ENCODE data around the gene HSD17B2. TPM values are rescaled to one million over a fixed set of nuclear protein-coding genes. Genes with fewer than 3 reads are reported as not detected.

Gene HSD17B2
- total and polyA plus RNA-seq, 5 donors from 2014 or later, result 0.06 TPM; not detected in 4

DNA sequence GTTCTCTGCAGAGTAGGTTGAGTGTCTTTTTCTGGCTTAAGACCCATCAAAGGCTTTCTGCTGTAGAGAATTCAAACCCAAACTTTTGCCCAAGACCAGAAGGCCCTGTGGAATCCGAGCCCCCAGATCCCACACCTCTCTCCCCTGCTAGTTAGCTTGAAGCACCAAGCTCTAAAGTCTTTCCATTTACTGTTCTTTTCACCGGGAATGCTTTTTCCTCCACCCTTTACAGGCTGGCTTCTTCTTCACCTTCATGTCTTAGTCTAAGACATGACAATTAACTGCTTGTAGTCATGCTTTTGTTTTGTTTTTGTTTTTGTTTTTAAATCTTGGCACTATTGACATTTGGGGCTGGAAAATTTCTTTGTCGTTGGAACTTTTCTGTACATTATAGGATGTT is 15.5 kb downstream of the HSD17B2 start:
- no peaks in the 10 kb centered on the region for H3K36me3 ChIP-seq (ENCODE audit: control insufficient read depth, insufficient read depth, low read length)
- no peak for DNase-seq
- ATAC-seq (ENCODE audit: low read depth in 2 of 2), result no peak
- H3K9me3 ChIP-seq (ENCODE audit: control insufficient read depth in 2 of 2, low read length in 2 of 2), result no peaks in the 10 kb centered on the region
- H3K4me1 ChIP-seq (ENCODE audit: control insufficient read depth, insufficient read depth, low read length, poor library complexity, severe bottlenecking), result no peaks in the 10 kb centered on the region
- H3K27me3 Mint-ChIP-seq, result peaks cover 5% of the 10 kb centered on the region
- H3K36me3 Mint-ChIP-seq, result no peaks in the 10 kb centered on the region
- H3K27me3 ChIP-seq (ENCODE audit: control insufficient read depth, insufficient read depth, low read length), result peaks cover 3% of the 10 kb centered on the region
- no peak overlapping the region for H3K4me3 ChIP-seq (ENCODE audit: low read depth, low read length)
- peaks cover 0 to 2% (median 0%) of the 10 kb centered on the region in 7 donors for H3K9me3 Mint-ChIP-seq
- no peak overlapping the region for H3K4me3 Mint-ChIP-seq
- H3K27ac ChIP-seq (ENCODE audit: insufficient read depth, low read length, poor library complexity, severe bottlenecking), result no peak overlapping the region
- H3K4me1 Mint-ChIP-seq, result no peaks in the 10 kb centered on the region
- peak overlapping the region in 1 of 3 donors; percentile 59 for H3K27ac Mint-ChIP-seq

DNA sequence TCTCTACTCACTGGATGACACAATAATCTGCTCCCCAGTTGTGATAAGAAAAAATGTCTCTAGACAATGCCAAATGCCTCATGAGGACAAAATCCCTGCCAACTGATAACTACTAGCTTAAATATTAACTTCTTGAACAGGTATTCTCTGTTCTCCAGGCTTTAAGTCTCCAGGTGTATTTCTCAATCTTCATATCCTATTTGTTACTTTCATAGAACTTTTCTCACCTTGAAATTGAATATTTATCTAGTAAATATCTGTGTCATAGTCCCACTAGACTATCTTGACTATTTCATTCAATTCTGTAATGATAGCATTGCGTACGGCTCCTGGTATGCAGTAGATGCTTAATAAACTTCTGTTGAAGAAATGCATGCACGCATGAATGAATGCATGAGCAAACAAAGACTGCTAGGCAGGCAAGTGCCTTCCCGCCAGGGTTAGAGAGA is 15.9 kb downstream of the HSD17B2 start:
- no peaks in the 10 kb centered on the region for H3K36me3 ChIP-seq (ENCODE audit: control insufficient read depth, insufficient read depth, low read length)
- Mint-ChIP-seq H3K27ac (no peak overlapping the region), H3K36me3 (no peaks in the 10 kb centered on the region), H3K4me1 (no peaks in the 10 kb centered on the region), H3K4me3 (no peak overlapping the region), H3K9me3 (peaks cover 0 to 2% (median 0%) of the 10 kb centered on the region in 7 donors), H3K27me3 (peaks cover 5% of the 10 kb centered on the region)
- no peak overlapping the region for H3K27ac ChIP-seq (ENCODE audit: insufficient read depth, low read length, poor library complexity, severe bottlenecking)
- no peaks in the 10 kb centered on the region for H3K9me3 ChIP-seq (ENCODE audit: control insufficient read depth in 2 of 2, low read length in 2 of 2)
- ATAC-seq (ENCODE audit: low read depth in 2 of 2), result no peak
- H3K27me3 ChIP-seq (ENCODE audit: control insufficient read depth, insufficient read depth, low read length), result peaks cover 3% of the 10 kb centered on the region
- no peak for DNase-seq
- H3K4me1 ChIP-seq (ENCODE audit: control insufficient read depth, insufficient read depth, low read length, poor library complexity, severe bottlenecking), result no peaks in the 10 kb centered on the region
- H3K4me3 ChIP-seq (ENCODE audit: low read depth, low read length), result no peak overlapping the region

DNA sequence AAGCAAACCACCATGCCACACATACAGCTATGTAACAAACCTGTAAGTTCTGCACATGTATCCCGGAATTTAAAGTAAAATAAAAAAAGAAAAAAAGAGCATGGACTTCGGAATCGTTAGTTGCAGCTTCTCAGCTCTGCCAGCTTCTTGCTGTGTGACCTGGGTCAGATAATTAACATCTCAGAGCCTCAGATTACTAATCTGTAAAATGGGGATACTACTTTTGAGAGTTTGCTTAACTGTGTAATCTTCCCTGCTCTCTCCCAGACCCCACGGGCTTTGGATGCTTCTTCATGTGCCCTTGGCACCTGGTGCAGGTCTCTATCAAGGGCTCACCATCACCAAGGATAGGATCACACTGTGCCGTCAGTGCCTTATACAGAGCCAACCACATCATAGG is 16.6 kb downstream of the HSD17B2 start:
- no peaks in the 10 kb centered on the region for H3K4me1 Mint-ChIP-seq
- H3K4me3 Mint-ChIP-seq, result no peak overlapping the region
- ATAC-seq (ENCODE audit: low read depth in 2 of 2) (no peak), DNase-seq (no peak)
- Histone ChIP-seq H3K9me3 (ENCODE audit: control insufficient read depth in 2 of 2, low read length in 2 of 2) (no peaks in the 10 kb centered on the region), H3K4me3 (ENCODE audit: low read depth, low read length) (no peak overlapping the region), H3K27ac (ENCODE audit: insufficient read depth, low read length, poor library complexity, severe bottlenecking) (no peak overlapping the region), H3K36me3 (ENCODE audit: control insufficient read depth, insufficient read depth, low read length) (no peaks in the 10 kb centered on the region), H3K27me3 (ENCODE audit: control insufficient read depth, insufficient read depth, low read length) (peaks cover 3% of the 10 kb centered on the region), H3K4me1 (ENCODE audit: control insufficient read depth, insufficient read depth, low read length, poor library complexity, severe bottlenecking) (no peaks in the 10 kb centered on the region)
- peaks cover 5% of the 10 kb centered on the region for H3K27me3 Mint-ChIP-seq
- H3K9me3 Mint-ChIP-seq, result peaks cover 0 to 2% (median 0%) of the 10 kb centered on the region in 7 donors
- no peak overlapping the region for H3K27ac Mint-ChIP-seq
- no peaks in the 10 kb centered on the region for H3K36me3 Mint-ChIP-seq

DNA sequence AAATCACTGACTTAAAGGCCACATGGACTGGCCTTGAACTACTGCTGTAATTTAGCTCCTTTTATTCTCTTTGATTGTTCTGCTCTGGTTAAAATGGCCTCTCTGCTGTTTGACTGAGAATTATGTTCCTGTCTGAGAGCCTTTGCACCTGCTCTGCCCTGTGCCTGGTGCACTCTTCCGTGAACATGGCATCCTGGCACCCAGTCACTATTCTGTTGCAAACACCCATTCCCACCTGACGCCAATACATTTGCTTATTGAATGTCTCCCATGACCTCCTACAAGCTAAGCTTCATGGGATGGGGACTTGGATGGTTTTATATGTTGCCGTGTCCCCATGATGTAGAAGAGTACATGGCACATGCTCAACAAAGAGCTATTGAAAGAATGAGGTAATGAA is 20.1 kb downstream of the HSD17B2 start:
- Mint-ChIP-seq H3K36me3 (no peaks in the 10 kb centered on the region), H3K27me3 (no peaks in the 10 kb centered on the region), H3K9me3 (peaks cover 0 to 2% (median 0%) of the 10 kb centered on the region in 7 donors), H3K4me3 (no peak overlapping the region), H3K27ac (no peak overlapping the region), H3K4me1 (no peaks in the 10 kb centered on the region)
- no peak overlapping the region for H3K27ac ChIP-seq (ENCODE audit: insufficient read depth, low read length, poor library complexity, severe bottlenecking)
- ATAC-seq (ENCODE audit: low read depth in 2 of 2) (no peak), DNase-seq (no peak)
- H3K4me1 ChIP-seq (ENCODE audit: control insufficient read depth, insufficient read depth, low read length, poor library complexity, severe bottlenecking), result no peaks in the 10 kb centered on the region
- no peaks in the 10 kb centered on the region for H3K36me3 ChIP-seq (ENCODE audit: control insufficient read depth, insufficient read depth, low read length)
- H3K9me3 ChIP-seq (ENCODE audit: control insufficient read depth in 2 of 2, low read length in 2 of 2), result no peaks in the 10 kb centered on the region
- H3K4me3 ChIP-seq (ENCODE audit: low read depth, low read length), result no peak overlapping the region
- no peaks in the 10 kb centered on the region for H3K27me3 ChIP-seq (ENCODE audit: control insufficient read depth, insufficient read depth, low read length)

DNA sequence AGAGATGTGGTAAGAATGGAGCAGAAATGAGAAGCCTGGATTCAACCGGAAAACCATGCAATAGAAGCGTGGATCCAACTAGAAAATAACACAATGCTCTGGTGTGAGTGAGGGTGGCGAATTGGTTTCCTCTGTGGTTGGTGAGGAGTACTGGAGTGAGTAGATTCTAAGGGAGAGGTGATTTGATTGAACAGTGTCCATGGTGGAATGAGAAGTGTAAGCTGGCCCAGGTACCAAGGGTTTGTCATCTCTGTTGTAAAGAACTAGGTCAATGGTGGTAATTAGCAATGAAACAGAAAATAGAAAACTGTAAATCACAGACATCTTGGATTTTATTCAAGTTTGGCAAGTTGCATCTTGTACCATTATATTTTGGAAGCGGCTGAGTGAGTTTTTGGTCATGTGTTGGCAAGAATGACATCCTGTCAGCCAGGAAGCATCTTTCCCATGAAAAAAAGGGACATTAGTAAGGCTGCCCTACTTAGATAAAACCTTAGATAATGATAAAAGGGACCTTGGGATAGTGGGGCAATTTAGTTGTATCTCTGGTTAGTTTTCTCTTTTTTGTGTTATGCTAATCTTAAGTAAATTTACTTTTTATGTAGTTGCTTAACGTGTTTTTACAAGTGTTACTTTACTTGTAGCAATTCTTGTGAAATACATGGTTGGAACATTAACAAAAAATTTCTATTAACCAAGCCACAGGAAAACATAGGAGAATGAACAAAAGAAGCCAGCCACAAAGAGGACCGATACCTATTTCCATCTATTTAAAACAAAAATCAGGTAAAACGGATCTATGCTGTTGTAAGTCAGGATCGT is 20.9 kb downstream of the HSD17B2 start:
- H3K4me3 ChIP-seq (ENCODE audit: low read depth, low read length), result no peak overlapping the region
- Mint-ChIP-seq H3K27ac (no peak overlapping the region), H3K4me3 (no peak overlapping the region), H3K27me3 (no peaks in the 10 kb centered on the region), H3K4me1 (no peaks in the 10 kb centered on the region), H3K9me3 (peaks cover 0 to 2% (median 0%) of the 10 kb centered on the region in 7 donors), H3K36me3 (no peaks in the 10 kb centered on the region)
- H3K36me3 ChIP-seq (ENCODE audit: control insufficient read depth, insufficient read depth, low read length), result no peaks in the 10 kb centered on the region
- no peak for DNase-seq
- H3K9me3 ChIP-seq (ENCODE audit: control insufficient read depth in 2 of 2, low read length in 2 of 2), result no peaks in the 10 kb centered on the region
- H3K27me3 ChIP-seq (ENCODE audit: control insufficient read depth, insufficient read depth, low read length), result no peaks in the 10 kb centered on the region
- ATAC-seq (ENCODE audit: low read depth in 2 of 2), result no peak
- no peak overlapping the region for H3K27ac ChIP-seq (ENCODE audit: insufficient read depth, low read length, poor library complexity, severe bottlenecking)
- no peaks in the 10 kb centered on the region for H3K4me1 ChIP-seq (ENCODE audit: control insufficient read depth, insufficient read depth, low read length, poor library complexity, severe bottlenecking)

DNA sequence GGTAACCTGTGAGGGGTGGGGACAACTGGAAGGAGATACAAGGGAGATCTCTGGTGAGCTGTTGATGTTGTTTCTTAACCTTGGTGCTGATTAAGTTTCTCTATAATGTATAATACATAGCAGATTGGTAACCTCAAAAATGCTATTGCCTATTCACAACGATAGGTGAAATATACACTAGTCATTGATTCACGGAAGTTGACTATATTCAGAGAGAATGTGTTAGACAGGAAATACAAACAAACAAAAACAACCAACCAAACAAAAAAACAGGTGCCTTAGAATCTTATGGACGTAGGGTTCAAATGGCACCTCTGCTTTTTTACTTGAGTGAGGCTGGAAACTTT is 21.5 kb downstream of the HSD17B2 start:
- peaks cover 0 to 2% (median 0%) of the 10 kb centered on the region in 7 donors for H3K9me3 Mint-ChIP-seq
- ATAC-seq (ENCODE audit: low read depth in 2 of 2), result no peak
- H3K36me3 ChIP-seq (ENCODE audit: control insufficient read depth, insufficient read depth, low read length), result no peaks in the 10 kb centered on the region
- no peaks in the 10 kb centered on the region for H3K9me3 ChIP-seq (ENCODE audit: control insufficient read depth in 2 of 2, low read length in 2 of 2)
- H3K4me1 ChIP-seq (ENCODE audit: control insufficient read depth, insufficient read depth, low read length, poor library complexity, severe bottlenecking), result no peaks in the 10 kb centered on the region
- H3K4me1 Mint-ChIP-seq, result no peaks in the 10 kb centered on the region
- H3K4me3 Mint-ChIP-seq, result no peak overlapping the region
- H3K27ac ChIP-seq (ENCODE audit: insufficient read depth, low read length, poor library complexity, severe bottlenecking), result no peak overlapping the region
- peaks cover under 1% of the 10 kb centered on the region for H3K27me3 Mint-ChIP-seq
- no peaks in the 10 kb centered on the region for H3K36me3 Mint-ChIP-seq
- H3K4me3 ChIP-seq (ENCODE audit: low read depth, low read length), result no peak overlapping the region
- H3K27me3 ChIP-seq (ENCODE audit: control insufficient read depth, insufficient read depth, low read length), result no peaks in the 10 kb centered on the region
- no peak for DNase-seq
- no peak overlapping the region for H3K27ac Mint-ChIP-seq

DNA sequence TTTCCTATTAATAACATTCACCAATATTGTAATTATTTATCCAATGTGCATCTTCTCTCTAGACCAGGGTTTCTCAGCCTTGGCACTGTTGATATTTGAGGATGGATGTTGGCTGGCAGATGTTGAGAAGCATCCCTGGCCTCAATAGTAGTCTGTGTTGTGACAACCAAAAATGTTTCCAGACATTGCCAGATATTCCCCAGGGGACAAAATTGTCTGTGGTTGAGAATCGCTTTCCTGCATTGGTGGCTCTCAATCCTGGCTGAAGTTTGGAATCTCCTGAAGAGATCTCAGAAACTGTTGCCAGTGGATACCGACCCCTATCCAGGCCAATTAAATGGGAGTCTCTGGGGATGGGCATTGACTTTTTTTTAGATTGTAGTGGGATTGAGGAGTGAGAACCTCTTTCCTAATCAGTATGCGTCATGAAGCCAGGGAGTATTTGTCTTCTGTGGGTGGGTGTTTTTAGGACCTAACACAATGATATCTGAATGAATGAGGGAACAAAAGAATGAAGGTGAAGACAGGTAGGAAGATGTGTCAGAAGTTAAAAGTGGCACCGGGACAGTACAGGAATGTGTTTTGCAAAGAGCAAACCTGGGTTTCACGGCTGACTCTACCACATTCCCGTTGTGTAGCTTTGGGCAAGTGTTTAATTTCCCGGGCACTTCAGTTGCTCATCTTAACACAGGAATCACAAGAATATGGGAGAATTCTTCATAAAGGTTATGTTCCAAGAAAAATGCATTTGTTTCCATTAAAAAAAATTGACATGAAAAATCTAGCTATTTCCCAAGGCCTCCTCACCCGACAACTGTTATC is 24.3 kb downstream of the HSD17B2 start:
- H3K27ac ChIP-seq (ENCODE audit: insufficient read depth, low read length, poor library complexity, severe bottlenecking), result no peak overlapping the region
- no peaks in the 10 kb centered on the region for H3K4me1 Mint-ChIP-seq

More for the DNA sequence above, 24.3 kb downstream of the HSD17B2 start:
- peaks cover 5% of the 10 kb centered on the region for H3K27me3 Mint-ChIP-seq
- H3K4me3 Mint-ChIP-seq, result no peak overlapping the region
- no peaks in the 10 kb centered on the region for H3K9me3 ChIP-seq (ENCODE audit: control insufficient read depth in 2 of 2, low read length in 2 of 2)
- no peaks in the 10 kb centered on the region for H3K36me3 ChIP-seq (ENCODE audit: control insufficient read depth, insufficient read depth, low read length)
- peaks cover 0 to 5% (median 0%) of the 10 kb centered on the region in 7 donors for H3K9me3 Mint-ChIP-seq
- ATAC-seq (ENCODE audit: low read depth in 2 of 2) (no peak), DNase-seq (no peak)
- no peaks in the 10 kb centered on the region for H3K4me1 ChIP-seq (ENCODE audit: control insufficient read depth, insufficient read depth, low read length, poor library complexity, severe bottlenecking)
- H3K27me3 ChIP-seq (ENCODE audit: control insufficient read depth, insufficient read depth, low read length), result no peaks in the 10 kb centered on the region
- H3K36me3 Mint-ChIP-seq, result no peaks in the 10 kb centered on the region
- no peak overlapping the region for H3K4me3 ChIP-seq (ENCODE audit: low read depth, low read length)
- H3K27ac Mint-ChIP-seq, result no peak overlapping the region

All from CD4-positive, CD25-positive, alpha-beta regulatory T cell (primary cell).